Measurements from ENCODE around the gene AMOTL1.
A peak's percentile ranks its signal among the peaks of the same experiment; 100 is the strongest.
"Not testable (repeated sequence)": the region's sequence is repeated elsewhere in the genome, so short reads cannot be mapped to it uniquely, and the experiment has no call there.

The AMOTL1 gene

DNA sequence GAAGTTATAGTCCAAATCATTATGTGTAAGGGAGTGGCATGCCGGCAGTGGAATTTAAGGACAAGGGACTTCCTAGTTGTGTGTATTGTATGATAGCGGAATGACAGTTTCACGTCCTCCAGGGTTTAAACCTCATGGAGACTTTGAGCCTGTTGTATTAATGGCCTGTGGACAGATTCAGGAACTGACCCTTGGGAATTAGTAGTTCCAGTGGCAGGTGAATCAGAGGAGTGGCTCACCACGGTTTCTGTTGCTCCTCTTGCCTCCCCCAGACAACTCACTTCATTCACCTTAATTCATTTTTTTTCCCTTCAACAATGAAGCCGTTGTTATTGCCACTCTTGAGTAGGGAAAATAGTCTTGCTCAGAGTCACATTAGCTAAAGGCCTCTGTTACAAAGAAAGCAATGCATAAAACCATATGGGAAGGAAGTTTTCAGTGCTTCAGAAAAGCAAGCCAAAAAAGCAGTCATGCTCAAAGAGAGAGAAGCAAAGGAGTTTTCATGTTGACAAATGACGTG lies 22.6 kb downstream of the AMOTL1 start:
- TF ChIP-seq, protein P1, sequence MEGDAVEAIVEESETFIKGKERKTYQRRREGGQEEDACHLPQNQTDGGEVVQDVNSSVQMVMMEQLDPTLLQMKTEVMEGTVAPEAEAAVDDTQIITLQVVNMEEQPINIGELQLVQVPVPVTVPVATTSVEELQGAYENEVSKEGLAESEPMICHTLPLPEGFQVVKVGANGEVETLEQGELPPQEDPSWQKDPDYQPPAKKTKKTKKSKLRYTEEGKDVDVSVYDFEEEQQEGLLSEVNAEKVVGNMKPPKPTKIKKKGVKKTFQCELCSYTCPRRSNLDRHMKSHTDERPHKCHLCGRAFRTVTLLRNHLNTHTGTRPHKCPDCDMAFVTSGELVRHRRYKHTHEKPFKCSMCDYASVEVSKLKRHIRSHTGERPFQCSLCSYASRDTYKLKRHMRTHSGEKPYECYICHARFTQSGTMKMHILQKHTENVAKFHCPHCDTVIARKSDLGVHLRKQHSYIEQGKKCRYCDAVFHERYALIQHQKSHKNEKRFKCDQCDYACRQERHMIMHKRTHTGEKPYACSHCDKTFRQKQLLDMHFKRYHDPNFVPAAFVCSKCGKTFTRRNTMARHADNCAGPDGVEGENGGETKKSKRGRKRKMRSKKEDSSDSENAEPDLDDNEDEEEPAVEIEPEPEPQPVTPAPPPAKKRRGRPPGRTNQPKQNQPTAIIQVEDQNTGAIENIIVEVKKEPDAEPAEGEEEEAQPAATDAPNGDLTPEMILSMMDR (conservative IDR thresholded peaks at IDR 0.05; ENCODE audit: control insufficient read depth, insufficient read depth, low read depth, low read length): no peak
- no peak for DNase-seq (ENCODE audit: low read depth)
- no peak overlapping the region for H3K4me3 ChIP-seq (ENCODE audit: control insufficient read depth, low read depth, low read length)

DNA sequence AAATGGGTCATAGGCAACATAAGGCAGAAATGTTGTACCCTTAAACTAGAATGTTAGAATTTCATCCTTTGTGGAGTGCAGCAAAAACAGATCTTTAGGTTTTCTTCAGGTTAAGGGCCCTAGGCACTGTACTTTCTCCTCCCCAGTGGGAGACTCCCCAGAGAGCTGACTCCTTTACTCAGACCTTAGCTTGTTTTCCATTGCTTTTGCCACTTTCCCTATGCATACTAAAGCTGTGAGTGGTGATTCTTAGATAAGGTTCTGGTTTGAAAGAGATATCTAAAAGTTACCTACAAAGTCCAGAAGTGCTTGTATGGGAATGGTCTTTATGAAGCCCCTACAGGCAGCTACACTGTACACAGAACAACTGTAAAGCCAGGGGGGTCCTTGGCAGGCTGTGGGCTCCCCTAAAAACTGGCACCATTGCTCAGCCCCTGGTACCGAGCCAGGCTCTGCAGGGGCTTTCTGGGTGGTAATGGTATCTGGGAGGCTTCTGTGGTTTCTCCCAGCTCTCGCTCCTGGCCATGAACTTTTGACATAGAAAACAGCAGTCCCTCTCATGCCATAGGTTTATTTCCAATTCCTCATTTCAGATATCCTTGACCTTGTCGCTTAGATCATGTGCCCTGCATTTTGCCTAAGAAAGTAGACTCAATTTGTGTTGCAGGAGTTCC lies 23.2 kb downstream of the AMOTL1 start:
- DNase-seq (ENCODE audit: low read depth): no peak
- H3K4me3 ChIP-seq (ENCODE audit: control insufficient read depth, low read depth, low read length): no peak overlapping the region
- TF ChIP-seq, protein P1 (conservative IDR thresholded peaks at IDR 0.05; ENCODE audit: control insufficient read depth, insufficient read depth, low read depth, low read length): no peak

DNA sequence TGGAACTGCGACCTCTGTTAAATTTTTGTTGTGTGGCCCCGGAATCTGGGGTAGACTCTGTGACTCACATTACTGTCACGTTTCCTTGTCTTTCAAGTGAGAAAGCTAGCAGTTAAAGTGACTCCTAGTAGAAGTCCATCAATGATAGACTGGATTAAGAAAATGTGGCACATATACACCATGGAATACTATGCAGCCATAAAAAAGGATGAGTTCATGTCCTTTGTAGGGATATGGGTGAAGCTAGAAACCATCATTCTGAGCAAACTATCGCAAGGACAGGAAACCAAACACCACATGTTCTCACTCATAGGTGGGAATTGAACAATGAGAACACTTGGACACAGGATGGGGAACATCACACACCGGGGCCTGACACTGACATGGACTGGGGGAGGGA lies 23.8 kb downstream of the AMOTL1 start:
- H3K4me3 ChIP-seq (ENCODE audit: control insufficient read depth, low read depth, low read length); DNase-seq (ENCODE audit: low read depth): not testable (repeated sequence)

DNA sequence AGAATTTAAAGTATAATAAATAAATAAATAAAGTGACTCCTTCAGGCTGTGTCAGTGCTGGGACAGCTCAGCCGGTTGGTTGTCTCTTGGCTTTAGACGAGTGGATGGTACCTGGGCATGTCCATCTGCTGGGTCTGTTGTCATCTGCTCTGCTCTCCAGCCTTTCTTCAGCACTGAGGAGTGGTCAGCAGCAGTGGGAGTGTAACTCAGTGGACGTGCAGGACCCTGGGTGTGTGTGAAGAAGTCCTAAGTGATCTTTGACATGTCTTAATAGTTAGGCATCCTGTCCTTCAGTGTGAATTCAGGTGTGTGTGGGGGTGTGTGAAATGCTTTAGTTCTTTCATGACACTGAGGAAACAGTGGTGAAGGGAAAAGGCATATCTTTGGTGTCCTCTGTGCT lies 24.3 kb downstream of the AMOTL1 start:
- DNase-seq (ENCODE audit: low read depth): no peak
- H3K4me3 ChIP-seq (ENCODE audit: control insufficient read depth, low read depth, low read length): no peak overlapping the region
- TF ChIP-seq, protein P1 (conservative IDR thresholded peaks at IDR 0.05; ENCODE audit: control insufficient read depth, insufficient read depth, low read depth, low read length): no peak

DNA sequence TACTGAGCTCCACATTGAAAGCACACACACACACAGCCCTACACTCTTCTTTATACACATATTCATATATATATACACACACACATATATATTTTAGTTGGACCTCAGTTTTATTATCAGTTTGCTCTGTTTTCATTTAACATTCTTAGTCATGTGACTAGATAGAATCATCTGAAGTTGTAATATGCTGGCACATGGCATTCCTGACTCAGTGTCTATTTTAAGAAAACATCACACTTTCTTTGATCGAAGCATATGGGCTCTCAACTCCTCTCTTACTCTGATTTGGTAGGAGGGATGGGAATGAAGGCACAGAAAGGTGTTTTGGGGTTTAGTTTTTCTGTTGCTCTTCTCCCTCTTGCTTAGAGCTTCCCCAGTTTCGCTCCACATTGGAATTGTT lies 24.8 kb downstream of the AMOTL1 start:
- H3K4me3 ChIP-seq (ENCODE audit: control insufficient read depth, low read depth, low read length): no peak overlapping the region
- DNase-seq (ENCODE audit: low read depth): peak; percentile 77
- TF ChIP-seq, protein P1 (conservative IDR thresholded peaks at IDR 0.05; ENCODE audit: control insufficient read depth, insufficient read depth, low read depth, low read length): no peak

DNA sequence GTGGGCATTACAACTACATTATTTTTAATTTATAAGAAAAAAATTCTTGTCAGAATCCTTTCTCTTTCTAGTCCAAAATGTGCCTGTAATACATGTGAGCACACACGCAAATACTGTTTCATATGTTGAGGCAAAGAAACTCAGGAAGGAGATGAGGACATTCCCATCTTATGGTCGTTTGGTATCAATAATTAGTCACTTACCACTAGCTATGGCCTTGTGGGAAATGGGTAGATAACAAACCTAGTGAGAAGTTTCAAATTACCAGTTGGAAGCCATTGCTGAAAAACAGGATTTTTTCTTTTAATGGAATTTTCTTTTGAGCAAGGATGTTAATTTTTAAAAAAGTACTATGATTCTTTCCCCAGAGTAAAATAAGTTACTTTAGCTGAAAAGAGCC lies 25.7 kb downstream of the AMOTL1 start:
- H3K4me3 ChIP-seq (ENCODE audit: control insufficient read depth, low read depth, low read length): no peak overlapping the region
- TF ChIP-seq, protein P1 (conservative IDR thresholded peaks at IDR 0.05; ENCODE audit: control insufficient read depth, insufficient read depth, low read depth, low read length): no peak
- DNase-seq (ENCODE audit: low read depth): peak; percentile 74

DNA sequence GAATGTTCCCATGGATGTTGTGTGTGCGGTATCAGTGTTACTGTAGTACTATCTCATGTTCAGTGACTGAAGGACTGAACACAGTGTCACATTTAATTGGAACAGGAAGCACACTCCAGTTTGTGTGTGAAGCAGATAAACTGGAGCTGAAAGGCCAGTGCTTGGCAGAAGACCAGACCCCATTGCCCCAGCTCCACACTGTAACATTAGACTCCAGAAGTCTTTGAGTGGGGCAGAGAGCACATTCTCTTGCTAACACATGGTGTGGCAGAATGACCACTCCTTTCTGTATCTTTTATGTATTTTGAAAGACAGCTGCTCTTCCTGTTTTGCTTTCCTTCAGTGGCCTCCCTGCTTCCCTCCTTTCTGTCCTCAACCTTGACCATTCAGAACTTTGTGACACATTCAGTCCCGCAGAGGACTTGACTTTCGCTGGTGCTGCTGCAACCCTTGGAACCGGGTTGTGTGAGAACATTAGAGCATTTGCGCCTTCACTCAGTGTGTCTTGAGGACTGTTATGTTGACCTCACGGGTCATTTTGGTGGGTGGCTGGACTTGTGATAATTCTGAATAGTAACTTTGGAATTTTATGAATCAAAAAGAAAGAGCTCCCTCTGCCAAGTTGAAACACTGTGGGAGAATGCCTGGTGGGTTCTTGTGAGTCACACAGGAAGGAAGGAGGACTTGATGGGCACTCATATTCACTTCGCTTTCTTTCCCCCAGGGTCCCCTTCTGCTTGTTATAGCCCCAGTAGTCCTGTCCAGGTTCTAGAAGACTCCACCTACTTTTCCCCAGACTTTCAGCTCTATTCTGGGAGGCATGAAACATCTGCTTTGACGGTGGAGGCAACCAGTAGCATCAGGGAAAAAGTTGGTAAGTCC lies 26.4 kb downstream of the AMOTL1 start:
- TF ChIP-seq, protein P1 (conservative IDR thresholded peaks at IDR 0.05; ENCODE audit: control insufficient read depth, insufficient read depth, low read depth, low read length): no peak
- H3K4me3 ChIP-seq (ENCODE audit: control insufficient read depth, low read depth, low read length): peak overlapping the region; percentile 55
- DNase-seq (ENCODE audit: low read depth): peak; percentile 100

All from fibroblast of mammary gland (primary cell).